OCI-LY3 (cell line): ENCODE results near the gene CDH4.

Experiments used
- H2AFZ ChIP-seq: fragments of 200-600, 300-600 bp; shearing (Covaris generic); 2 replicates; pipeline ENCODE4 v1.6.0; 2014; ENCODE audit warnings: antibody characterized with exemption, low read depth, low read length
- H3K27ac ChIP-seq: fragments of 200-600, 300-600 bp; sonication (generic); 2 replicates; pipeline ENCODE4 v1.5.1; 2014; ENCODE audit warnings: mild to moderate bottlenecking, low read length, moderate library complexity, mixed read lengths
- H3K27me3 ChIP-seq: fragments of 200-600, 300-600 bp; sonication (generic); 2 replicates; pipeline ENCODE4 v1.6.1; 2014; ENCODE audit warnings: low read depth, low read length, mixed read lengths
- H3K36me3 ChIP-seq: fragments of 200-600, 300-600 bp; sonication (generic); replicated peaks from 2 replicates; pipeline ENCODE3; 2014; ENCODE audit warnings: low read depth, low read length, mixed read lengths
- H3K4me1 ChIP-seq: fragments of 300-600, 200-600 bp; sonication (generic); 2 replicates; pipeline ENCODE4 v1.6.1; 2014; ENCODE audit warnings: low read length, mixed read lengths
- H3K4me2 ChIP-seq: fragments of 200-600, 300-600 bp; sonication (generic); 2 replicates; pipeline ENCODE4 v1.6.1; 2014; ENCODE audit warnings: low read length, mixed read lengths
- H3K4me3 ChIP-seq: fragments of 300-600, 200-600 bp; sonication (generic); 2 replicates; pipeline ENCODE4 v1.5.1; 2014; ENCODE audit warnings: antibody characterized with exemption, mild to moderate bottlenecking, low read length, moderate library complexity
- H3K79me2 ChIP-seq: fragments of 300-600, 200-600 bp; shearing (Covaris generic); 2 replicates; pipeline ENCODE4 v1.6.1; 2014; ENCODE audit warnings: mild to moderate bottlenecking, low read length, mixed read lengths
- H3K9ac ChIP-seq: fragments of 300-600, 200-600 bp; shearing (Covaris generic); 2 replicates; pipeline ENCODE4 v1.6.0; 2014; ENCODE audit warnings: mild to moderate bottlenecking, low read length, moderate library complexity
- H3K9me3 ChIP-seq: fragments of 200-600, 300-600 bp; shearing (Covaris generic); 2 replicates; pipeline ENCODE4 v1.6.1; 2014; ENCODE audit warnings: low read length, mixed read lengths; ENCODE audit not compliant: insufficient read depth
- H4K20me1 ChIP-seq: fragments of 200-600, 300-600 bp; sonication (generic); 2 replicates; pipeline ENCODE4 v1.6.1; 2016; ENCODE audit warnings: low read length, mixed read lengths; ENCODE audit not compliant: insufficient read depth
- CTCF ChIP-seq: fragments of 200-600, 300-600 bp; sonication (generic); IDR thresholded peaks from 2 replicates; pipeline ENCODE4 v1.5.1; 2014; ENCODE audit warnings: antibody characterized with exemption, low read length, low read depth
- EZH2phosphoT487 ChIP-seq: fragments of 200-600 bp; shearing (Covaris generic); IDR thresholded peaks from 2 replicates; pipeline ENCODE4 v1.6.1; 2018; ENCODE audit warnings: antibody characterized with exemption, mixed run types, low read depth

The CDH4 gene

DNA sequence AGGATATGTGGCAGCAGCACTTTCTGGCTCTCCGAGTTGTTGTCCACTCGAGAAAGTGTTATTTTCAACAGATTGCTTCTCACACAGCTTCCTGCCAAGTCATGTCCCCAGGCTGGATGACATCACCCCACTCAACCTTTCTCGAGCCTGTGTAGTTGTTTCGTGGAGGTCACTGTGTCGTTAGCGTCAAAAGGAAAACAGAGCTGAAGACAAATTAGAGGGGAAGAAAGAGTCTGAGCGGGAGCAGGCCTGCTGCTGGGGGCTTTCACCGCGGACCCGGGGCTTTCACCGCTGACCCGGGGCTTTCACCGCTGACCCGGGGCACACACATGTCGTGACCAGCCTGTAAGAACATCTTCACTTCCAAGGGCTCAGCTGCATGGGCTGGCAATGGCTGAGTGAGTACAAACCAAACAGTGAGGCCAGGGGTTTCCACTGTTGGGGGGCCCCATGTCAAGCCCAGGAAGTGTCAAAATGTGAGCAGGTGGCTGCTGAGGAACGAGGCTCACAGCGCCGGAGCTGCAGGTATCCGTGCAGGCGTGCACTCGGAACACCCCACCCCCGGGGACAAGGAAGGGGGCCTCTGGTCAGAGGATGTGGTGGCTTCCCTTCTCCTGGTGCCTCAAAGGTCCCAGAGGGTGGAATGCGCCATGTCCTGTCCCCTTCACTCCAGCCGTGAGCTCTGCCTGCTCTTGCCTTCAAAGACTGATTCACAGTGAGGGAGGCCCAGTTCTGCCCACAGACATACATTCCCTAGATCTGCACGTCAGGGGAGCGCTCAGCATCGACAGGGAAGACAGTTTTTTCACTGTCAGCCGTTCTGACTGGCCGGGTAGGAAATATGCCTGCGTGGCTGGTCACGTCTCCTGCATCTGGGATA is 447.7 kb downstream of the CDH4 start:
- Histone ChIP-seq H3K4me3 (no peak overlapping the region), H3K9ac (no peak overlapping the region), H2AFZ (no peak overlapping the region), H3K9me3 (no peaks in the 10 kb centered on the region), H3K4me1 (no peaks in the 10 kb centered on the region), H3K27ac (no peak overlapping the region), H4K20me1 (no peaks in the 10 kb centered on the region), H3K4me2 (no peak overlapping the region), H3K79me2 (no peaks in the 10 kb centered on the region), H3K27me3 (0 out of 2 replicates have a peak, but pooled peaks cover 6% of the 10 kb centered on the region), H3K36me3 (no peaks in the 10 kb centered on the region)
- TF ChIP-seq CTCF (no peak), EZH2phosphoT487 (no peak)

DNA sequence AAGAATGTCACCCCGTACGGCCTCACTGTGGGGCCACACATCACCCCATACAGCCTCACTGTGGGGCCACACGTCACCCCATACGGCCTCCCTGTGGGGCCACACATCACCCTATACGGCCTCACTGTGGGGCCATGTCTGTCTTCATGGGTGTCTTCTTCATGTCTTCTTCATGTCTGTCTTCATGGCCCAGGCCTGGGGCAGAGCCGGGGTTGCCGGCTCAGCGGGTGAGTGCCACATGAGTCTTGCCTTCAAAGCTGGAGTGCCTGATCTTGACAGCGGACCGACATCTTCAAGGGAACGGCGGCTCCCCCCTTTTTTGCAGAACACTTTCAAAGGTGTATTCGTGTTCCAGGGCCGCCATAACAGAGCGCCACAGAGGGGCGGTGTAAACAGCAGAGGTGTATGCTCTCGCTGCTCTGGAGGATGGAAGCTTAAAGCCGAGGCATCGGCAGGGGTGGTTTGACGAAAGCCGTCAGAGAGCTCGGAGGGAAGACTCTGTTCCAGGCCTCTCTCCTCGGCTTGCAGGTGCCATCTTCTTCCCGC is 448.6 kb downstream of the CDH4 start:
- no peaks in the 10 kb centered on the region for H4K20me1 ChIP-seq
- H3K9me3 ChIP-seq: no peaks in the 10 kb centered on the region
- 0 out of 2 replicates have a peak, but pooled peaks cover 6% of the 10 kb centered on the region for H3K27me3 ChIP-seq
- H3K9ac ChIP-seq: no peak overlapping the region
- no peak overlapping the region for H3K27ac ChIP-seq
- H3K4me2 ChIP-seq: no peak overlapping the region
- no peak overlapping the region for H3K4me3 ChIP-seq
- no peaks in the 10 kb centered on the region for H3K36me3 ChIP-seq
- H3K4me1 ChIP-seq: no peaks in the 10 kb centered on the region
- H2AFZ ChIP-seq: no peak overlapping the region
- no peak for TF ChIP-seq CTCF
- TF ChIP-seq EZH2phosphoT487: no peak
- H3K79me2 ChIP-seq: no peaks in the 10 kb centered on the region

- Histone ChIP-seq H3K79me2 (no peaks in the 10 kb centered on the region), H4K20me1 (no peaks in the 10 kb centered on the region), H3K27ac (no peak overlapping the region), H3K9me3 (no peaks in the 10 kb centered on the region), H3K4me3 (no peak overlapping the region), H3K36me3 (no peaks in the 10 kb centered on the region), H3K4me2 (no peak overlapping the region), H3K27me3 (0 out of 2 replicates have a peak, but pooled peaks cover 6% of the 10 kb centered on the region), H3K9ac (no peak overlapping the region), H3K4me1 (no peaks in the 10 kb centered on the region), H2AFZ (no peak overlapping the region)
- TF ChIP-seq EZH2phosphoT487: no peak
- no peak for TF ChIP-seq CTCF
Measured at GRCh38 chr20:61701401-61701800, 449.3 kb downstream of the CDH4 start.

GRCh38 chr20:61701802-61702201 is 449.7 kb downstream of the CDH4 start:
- no peaks in the 10 kb centered on the region for H3K4me1 ChIP-seq
- no peak overlapping the region for H3K27ac ChIP-seq
- H3K27me3 ChIP-seq: 0 out of 2 replicates have a peak, but pooled peaks cover 6% of the 10 kb centered on the region
- no peak overlapping the region for H3K4me2 ChIP-seq
- H3K36me3 ChIP-seq: no peaks in the 10 kb centered on the region
- no peak overlapping the region for H3K4me3 ChIP-seq
- H3K79me2 ChIP-seq: no peaks in the 10 kb centered on the region
- H3K9ac ChIP-seq: no peak overlapping the region
- TF ChIP-seq EZH2phosphoT487 (no peak), CTCF (no peak)
- no peak overlapping the region for H2AFZ ChIP-seq
- no peaks in the 10 kb centered on the region for H3K9me3 ChIP-seq
- H4K20me1 ChIP-seq: no peaks in the 10 kb centered on the region
